ENCODE measurements around the gene DYNLT2B.
"Not testable (repeated sequence)": the region's sequence is repeated elsewhere in the genome, so short reads cannot be mapped to it uniquely, and the experiment has no call there.

- TF ChIP-seq SPI1 (IDR thresholded peaks at IDR 0.05; ENCODE audit: borderline replicate concordance, low read depth); CTCF (IDR thresholded peaks at IDR 0.05; ENCODE audit: insufficient read depth, low read length); REST (IDR thresholded peaks at IDR 0.05; ENCODE audit: insufficient replicate concordance, low read depth); POLR2AphosphoS5 (IDR thresholded peaks at IDR 0.05; ENCODE audit: low read depth); GABPA (IDR thresholded peaks at IDR 0.05; ENCODE audit: low read depth): not testable (repeated sequence)
Observed at GRCh38 chr3:196302960-196303359, 15.1 kb downstream of the DYNLT2B start.
